HCT116 (cell line): Measurements from ENCODE around the gene EIF2S3. TPM values are rescaled to one million over a fixed set of nuclear protein-coding genes. Genes with fewer than 3 reads are reported as not detected.

Source experiments
- ATAC-seq: fragments of 200-7000 bp; cut with Tn5 transposase; 2 replicates; pipeline ENCODE4 v1.9.1; 2020; ENCODE audit warnings: mild to moderate bottlenecking, moderate library complexity
- BruUV-seq: library from RNA; stranded (reverse); fragments of 400-500 nt; replicated peaks from 2 replicates; lab custom pipeline; 2021; lab: Mats Ljungman, UMichigan
- CTCF ChIA-PET: fragments of 300-600 bp; sonication (Branson Sonifier 250); formaldehyde crosslinking; loops from one replicate; lab custom pipeline; 2021; ENCODE audit warnings: antibody characterized with exemption; lab: Charles Lee
- POLR2A ChIA-PET: fragments of 300-600, 350-600 bp; sonication (Branson Sonifier 250); formaldehyde crosslinking; loops from one replicate; lab custom pipeline; 2021; ENCODE audit warnings: antibody characterized with exemption; lab: Charles Lee
- RAD21 ChIA-PET, 2 experiments: fragments of 300-600 bp; sonication (Branson Sonifier 250); formaldehyde crosslinking; loops; one replicate each; lab custom pipeline; 2023; ENCODE audit warnings: low total read pairs in 2 of 2; ENCODE audit not compliant: uncharacterized antibody in 2 of 2, unreplicated experiment in 2 of 2, low non-redundant PET in 1 of 2; lab: Charles Lee
- DNase-seq: peaks from one replicate; pipeline ENCODE4 v3.0.0-alpha.2; 2010; ENCODE audit warnings: low read depth, low spot score
- H2AFZ ChIP-seq: fragments of 200-600 bp; shearing (Covaris generic), sonication (generic); 2 replicates; pipeline ENCODE4 v1.6.1; 2017; ENCODE audit warnings: low read depth, mixed run types, mixed read lengths, antibody characterized with exemption, low read length; ENCODE audit not compliant: poor library complexity, severe bottlenecking
- H3K27ac ChIP-seq: 2 replicates; pipeline ENCODE4 v1.5.1; 2012; ENCODE audit warnings: low read depth, low read length
- H3K27me3 ChIP-seq: fragments of 200-600 bp; sonication (generic); 2 replicates; pipeline ENCODE4 v1.6.1; 2016; ENCODE audit warnings: mixed run types, low read length, mixed read lengths; ENCODE audit not compliant: insufficient read depth
- H3K36me3 ChIP-seq, 2 experiments: fragments of 200-500 bp in 1 of 2; fragments of 200-600 bp in 1 of 2; sonication (Bioruptor generic) in 1 of 2; sonication (generic) in 1 of 2; 2 replicates each; pipeline versions ENCODE4 v1.5.1 to v1.6.1; 2014 to 2016; ENCODE audit warnings: low read length in 2 of 2, inconsistent platforms in 1 of 2, mixed read lengths in 1 of 2, mixed run types in 1 of 2; ENCODE audit not compliant: insufficient read depth in 2 of 2, control insufficient read depth in 1 of 2
- H3K4me1 ChIP-seq, 2 experiments: fragments of 200-600 bp in 1 of 2; sonication (generic) in 1 of 2; 2 replicates each; pipeline versions ENCODE4 v1.5.1 to v1.6.1; 2012 to 2017; ENCODE audit warnings: low read length in 2 of 2, inconsistent platforms in 1 of 2, mild to moderate bottlenecking in 1 of 2, mixed read lengths in 1 of 2, mixed run types in 1 of 2, moderate library complexity in 1 of 2; ENCODE audit not compliant: insufficient read depth in 2 of 2, control insufficient read depth in 1 of 2
- H3K4me2 ChIP-seq: fragments of 200-600 bp; sonication (generic); 2 replicates; pipeline ENCODE4 v1.6.1; 2017; ENCODE audit warnings: mixed run types, low read length, mixed read lengths
- H3K4me3 ChIP-seq, 2 experiments: fragments of 200-600 bp in 1 of 2; sonication (generic) in 1 of 2; replicated peaks in 1 of 2; 2 replicates each; pipeline ENCODE4 v1.5.1; 2011 to 2016; ENCODE audit warnings: low read length in 2 of 2, control low read depth in 1 of 2, low read depth in 1 of 2, mild to moderate bottlenecking in 1 of 2, mixed read lengths in 1 of 2, mixed run types in 1 of 2
- H3K79me2 ChIP-seq: fragments of 200-600 bp; sonication (generic); 2 replicates; pipeline ENCODE4 v1.6.1; 2017; ENCODE audit warnings: mild to moderate bottlenecking, mixed run types, low read length, moderate library complexity, mixed read lengths; ENCODE audit not compliant: insufficient read depth
- H3K9ac ChIP-seq: fragments of 200-600 bp; sonication (generic); 2 replicates; pipeline ENCODE4 v1.6.1; 2016; ENCODE audit warnings: low read length, mixed read lengths
- H3K9me2 ChIP-seq: fragments of 200-600 bp; sonication (generic), shearing (Covaris generic); 2 replicates; pipeline ENCODE4 v1.6.1; 2017; ENCODE audit warnings: mixed run types, mild to moderate bottlenecking, moderate library complexity; ENCODE audit not compliant: insufficient read depth
- H3K9me3 ChIP-seq, 2 experiments: fragments of 200-500 bp in 1 of 2; fragments of 200-600 bp in 1 of 2; sonication (Bioruptor generic) in 1 of 2; sonication (generic) in 1 of 2; 2 replicates each; pipeline ENCODE4 v1.6.1; 2014 to 2017; ENCODE audit warnings: low read length in 2 of 2, mixed read lengths in 2 of 2, inconsistent platforms in 1 of 2, low read depth in 1 of 2, mild to moderate bottlenecking in 1 of 2, mixed run types in 1 of 2, moderate library complexity in 1 of 2; ENCODE audit not compliant: control insufficient read depth in 1 of 2, insufficient read depth in 1 of 2
- H4K20me1 ChIP-seq: fragments of 200-600 bp; sonication (generic), shearing (Covaris generic); 2 replicates; pipeline ENCODE4 v1.6.1; 2017; ENCODE audit warnings: mixed run types, mild to moderate bottlenecking, moderate library complexity; ENCODE audit not compliant: insufficient read depth
- CBX3 ChIP-seq: IDR thresholded peaks from 2 replicates; pipeline ENCODE4 v1.6.1; 2012; ENCODE audit warnings: low read depth
- EGR1 ChIP-seq: IDR thresholded peaks from 2 replicates; pipeline ENCODE4 v1.6.1; 2012; ENCODE audit warnings: low read depth
- ELF1 ChIP-seq: IDR thresholded peaks from 2 replicates; pipeline ENCODE4 v1.6.1; 2012; ENCODE audit warnings: low read depth, borderline replicate concordance
- EZH2phosphoT487 ChIP-seq: fragments of 200-600 bp; IDR thresholded peaks from 2 replicates; pipeline ENCODE4 v1.6.1; 2018; ENCODE audit warnings: antibody characterized with exemption, borderline replicate concordance
- POLR2A ChIP-seq: IDR thresholded peaks from 2 replicates; pipeline ENCODE4 v1.7.0; 2011; ENCODE audit warnings: borderline replicate concordance; ENCODE audit not compliant: insufficient read depth, insufficient read length; ENCODE audit errors: extremely low read depth
- RAD21 ChIP-seq: IDR thresholded peaks from 2 replicates; pipeline ENCODE4 v1.6.1; 2012; ENCODE audit warnings: low read depth, mild to moderate bottlenecking
- SRF ChIP-seq: IDR thresholded peaks from 2 replicates; pipeline ENCODE4 v1.6.1; 2012; ENCODE audit warnings: low read depth
- ZFX ChIP-seq: fragments of 450-650 bp; IDR thresholded peaks from 2 replicates; pipeline ENCODE4 v1.6.1; 2017
- ZNF274 ChIP-seq: fragments of 200-500 bp; sonication (Bioruptor generic); IDR thresholded peaks from 2 replicates; pipeline ENCODE4 v1.6.1; 2014; ENCODE audit warnings: mild to moderate bottlenecking, low read depth, low read length, inconsistent platforms
- intact Hi-C: fragments of 100-400 bp; cut with micrococcal nuclease; formaldehyde crosslinking; loops from 2 replicates; pipeline ENCODE4 v1.10.0; 2022
- total RNA-seq: library from RNA; stranded (reverse); gene quantifications from one replicate; pipeline ENCODE4 v1.2.1, GENCODE V29; 2021; ENCODE audit not compliant: unreplicated experiment
- TF ChIP-seq, protein P1 (sequence below): IDR thresholded peaks from 2 replicates; pipeline ENCODE4 v1.6.1; 2012
- TF ChIP-seq, protein P2 (sequence below), 3 experiments: fragments of 200-600 bp in 1 of 3; sonication (generic) in 1 of 3; IDR thresholded peaks in 2 of 3; conservative IDR thresholded peaks in 1 of 3; 2 replicates each; pipeline ENCODE4 v1.5.1; 2012 to 2017; ENCODE audit warnings: low read depth in 2 of 3, low read length in 2 of 3, antibody characterized with exemption in 1 of 3, borderline replicate concordance in 1 of 3, control low read depth in 1 of 3, mild to moderate bottlenecking in 1 of 3, mixed read lengths in 1 of 3, mixed run types in 1 of 3, moderate library complexity in 1 of 3; ENCODE audit not compliant: insufficient read depth in 1 of 3
- TF ChIP-seq, protein P3 (sequence below): IDR thresholded peaks from 2 replicates; pipeline ENCODE4 v1.6.1; 2012; ENCODE audit warnings: low read depth

The EIF2S3 gene
- total RNA-seq, 1 experiment from 2014 or later: 273 TPM

DNA sequence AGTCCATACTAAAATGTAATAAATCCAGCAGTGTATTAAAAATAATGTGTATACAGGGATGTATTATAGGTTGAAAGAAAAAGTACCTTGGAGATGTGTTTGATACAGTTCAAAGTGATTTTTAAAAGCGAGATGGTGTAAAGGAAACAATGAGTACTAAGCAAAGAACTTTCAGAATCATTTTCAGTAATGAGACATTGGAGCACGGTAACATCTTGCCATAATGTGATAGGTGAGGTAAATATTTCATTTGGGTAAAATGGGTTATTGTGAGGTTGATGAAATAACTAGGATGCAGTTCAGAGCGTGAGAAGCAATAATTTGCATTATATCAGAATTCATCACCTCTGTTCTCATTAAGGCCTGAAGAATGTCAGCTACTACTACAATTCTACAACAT is 25.9 kb downstream of the EIF2S3 start:
- Histone ChIP-seq H3K9me3 (no peaks in the 10 kb centered on the region), H3K4me3 (no peak overlapping the region), H3K27me3 (no peaks in the 10 kb centered on the region), H3K4me2 (peak overlapping the region; percentile 48; the same call in 1 of the 2 replicates), H3K9me2 (no peaks in the 10 kb centered on the region), H3K36me3 (0 out of 4 replicates have a peak, but pooled peaks cover 5 to 7% of the 10 kb centered on the region in 2 experiments), H2AFZ (no peak overlapping the region), H3K27ac (peak overlapping the region; percentile 47; the same call in 1 of the 2 replicates), H4K20me1 (no peaks in the 10 kb centered on the region), H3K4me1 (peaks cover 3 to 20% of the 10 kb centered on the region in 2 experiments; a peak in 3 of 4 replicates), H3K79me2 (no peaks in the 10 kb centered on the region), H3K9ac (no peak overlapping the region)
- ChIA-PET POLR2A (no interaction called here), CTCF (no interaction called here), RAD21 (no interaction called here)
- intact Hi-C loops: loop anchor here (2.0 kb wide), 1 partner anchor 162 kb away; no protein-coding TSS in a partner anchor
- no peak for TF ChIP-seq ZFX
- TF ChIP-seq, protein P1, sequence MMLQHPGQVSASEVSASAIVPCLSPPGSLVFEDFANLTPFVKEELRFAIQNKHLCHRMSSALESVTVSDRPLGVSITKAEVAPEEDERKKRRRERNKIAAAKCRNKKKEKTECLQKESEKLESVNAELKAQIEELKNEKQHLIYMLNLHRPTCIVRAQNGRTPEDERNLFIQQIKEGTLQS: no peak
- no peak for DNase-seq
- ATAC-seq: no peak
- no TSS peak for BruUV-seq

DNA sequence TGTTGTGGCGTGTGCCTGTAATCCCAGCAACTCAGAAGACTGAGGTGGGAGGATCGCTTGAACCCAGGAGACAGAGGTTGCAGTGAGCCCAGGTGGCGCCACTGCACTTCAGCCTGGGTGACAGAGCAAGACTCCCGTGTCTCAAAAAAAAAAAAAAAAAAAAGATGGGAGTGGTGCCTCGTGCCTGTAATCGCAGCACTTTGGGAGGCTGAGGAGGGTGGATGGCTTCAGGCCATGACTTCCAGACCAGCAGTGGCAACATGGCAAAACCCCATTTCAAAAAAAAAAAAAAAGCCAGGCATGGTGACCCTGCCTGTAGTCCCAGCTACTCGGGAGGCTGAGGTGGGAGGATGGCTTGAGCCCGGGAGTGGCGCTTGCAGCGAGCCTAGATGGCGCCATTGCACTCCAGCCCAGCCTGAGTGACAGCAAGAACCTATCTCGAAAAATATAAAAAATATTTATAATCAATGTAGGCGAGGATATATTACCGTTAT is 27.0 kb downstream of the EIF2S3 start:
- Histone ChIP-seq H2AFZ (no peak overlapping the region), H3K9me3 (no peaks in the 10 kb centered on the region), H4K20me1 (no peaks in the 10 kb centered on the region), H3K9ac (no peak overlapping the region), H3K4me1 (peaks cover 3 to 20% of the 10 kb centered on the region in 2 experiments; a peak in 3 of 4 replicates), H3K27ac (peak overlapping the region; percentile 42; the same call in 1 of the 2 replicates), H3K27me3 (no peaks in the 10 kb centered on the region), H3K4me3 (no peak overlapping the region), H3K4me2 (peak overlapping the region; percentile 48), H3K79me2 (no peaks in the 10 kb centered on the region), H3K36me3 (0 out of 4 replicates have a peak, but pooled peaks cover 5% of the 10 kb centered on the region in 2 experiments), H3K9me2 (no peaks in the 10 kb centered on the region)
- DNase-seq (peak; percentile 50), ATAC-seq (peak; percentile 83)
- intact Hi-C loops: loop anchor here (2.0 kb wide), 1 partner anchor 161 kb away; no protein-coding TSS in a partner anchor
- no TSS peak for BruUV-seq
- TF ChIP-seq POLR2A: no peak
- TF ChIP-seq RAD21: peak; percentile 59
- TF ChIP-seq, protein P2, sequence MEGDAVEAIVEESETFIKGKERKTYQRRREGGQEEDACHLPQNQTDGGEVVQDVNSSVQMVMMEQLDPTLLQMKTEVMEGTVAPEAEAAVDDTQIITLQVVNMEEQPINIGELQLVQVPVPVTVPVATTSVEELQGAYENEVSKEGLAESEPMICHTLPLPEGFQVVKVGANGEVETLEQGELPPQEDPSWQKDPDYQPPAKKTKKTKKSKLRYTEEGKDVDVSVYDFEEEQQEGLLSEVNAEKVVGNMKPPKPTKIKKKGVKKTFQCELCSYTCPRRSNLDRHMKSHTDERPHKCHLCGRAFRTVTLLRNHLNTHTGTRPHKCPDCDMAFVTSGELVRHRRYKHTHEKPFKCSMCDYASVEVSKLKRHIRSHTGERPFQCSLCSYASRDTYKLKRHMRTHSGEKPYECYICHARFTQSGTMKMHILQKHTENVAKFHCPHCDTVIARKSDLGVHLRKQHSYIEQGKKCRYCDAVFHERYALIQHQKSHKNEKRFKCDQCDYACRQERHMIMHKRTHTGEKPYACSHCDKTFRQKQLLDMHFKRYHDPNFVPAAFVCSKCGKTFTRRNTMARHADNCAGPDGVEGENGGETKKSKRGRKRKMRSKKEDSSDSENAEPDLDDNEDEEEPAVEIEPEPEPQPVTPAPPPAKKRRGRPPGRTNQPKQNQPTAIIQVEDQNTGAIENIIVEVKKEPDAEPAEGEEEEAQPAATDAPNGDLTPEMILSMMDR (IDR thresholded peaks at IDR 0.05 in 2 of 3, conservative IDR thresholded peaks at IDR 0.05 in 1 of 3; ENCODE audit: borderline replicate concordance in 1 of 3, insufficient read depth in 1 of 3, low read depth in 2 of 3, low read length in 2 of 3): peak; percentile 26 to 81 (median 48)
- TF ChIP-seq ZFX: no peak
- TF ChIP-seq EGR1: no peak
- TF ChIP-seq CBX3: 0 out of 2 replicates have a peak, but pooled peaks have one; percentile 12
- TF ChIP-seq SRF: no peak
- TF ChIP-seq EZH2phosphoT487: no peak
- TF ChIP-seq, protein P3, sequence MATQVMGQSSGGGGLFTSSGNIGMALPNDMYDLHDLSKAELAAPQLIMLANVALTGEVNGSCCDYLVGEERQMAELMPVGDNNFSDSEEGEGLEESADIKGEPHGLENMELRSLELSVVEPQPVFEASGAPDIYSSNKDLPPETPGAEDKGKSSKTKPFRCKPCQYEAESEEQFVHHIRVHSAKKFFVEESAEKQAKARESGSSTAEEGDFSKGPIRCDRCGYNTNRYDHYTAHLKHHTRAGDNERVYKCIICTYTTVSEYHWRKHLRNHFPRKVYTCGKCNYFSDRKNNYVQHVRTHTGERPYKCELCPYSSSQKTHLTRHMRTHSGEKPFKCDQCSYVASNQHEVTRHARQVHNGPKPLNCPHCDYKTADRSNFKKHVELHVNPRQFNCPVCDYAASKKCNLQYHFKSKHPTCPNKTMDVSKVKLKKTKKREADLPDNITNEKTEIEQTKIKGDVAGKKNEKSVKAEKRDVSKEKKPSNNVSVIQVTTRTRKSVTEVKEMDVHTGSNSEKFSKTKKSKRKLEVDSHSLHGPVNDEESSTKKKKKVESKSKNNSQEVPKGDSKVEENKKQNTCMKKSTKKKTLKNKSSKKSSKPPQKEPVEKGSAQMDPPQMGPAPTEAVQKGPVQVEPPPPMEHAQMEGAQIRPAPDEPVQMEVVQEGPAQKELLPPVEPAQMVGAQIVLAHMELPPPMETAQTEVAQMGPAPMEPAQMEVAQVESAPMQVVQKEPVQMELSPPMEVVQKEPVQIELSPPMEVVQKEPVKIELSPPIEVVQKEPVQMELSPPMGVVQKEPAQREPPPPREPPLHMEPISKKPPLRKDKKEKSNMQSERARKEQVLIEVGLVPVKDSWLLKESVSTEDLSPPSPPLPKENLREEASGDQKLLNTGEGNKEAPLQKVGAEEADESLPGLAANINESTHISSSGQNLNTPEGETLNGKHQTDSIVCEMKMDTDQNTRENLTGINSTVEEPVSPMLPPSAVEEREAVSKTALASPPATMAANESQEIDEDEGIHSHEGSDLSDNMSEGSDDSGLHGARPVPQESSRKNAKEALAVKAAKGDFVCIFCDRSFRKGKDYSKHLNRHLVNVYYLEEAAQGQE: no peak
- TF ChIP-seq, protein P1: no peak
- no peak for TF ChIP-seq ZNF274
- no peak for TF ChIP-seq ELF1
- RAD21 ChIA-PET: interaction anchor here in 1 of 2 experiments (0.7 kb wide), 1 partner anchor 27 kb away, joined by 3 read pairs; no protein-coding TSS in a partner anchor
- CTCF ChIA-PET: interaction anchor here (0.7 to 1.5 kb wide), 4 partner anchors 16 to 178 kb away, joined by 3 to 4 read pairs (median 3); no protein-coding TSS in a partner anchor
- POLR2A ChIA-PET: no interaction called here
